Measurements from ENCODE around the gene MAD1L1. TPM values are rescaled to one million over a fixed set of nuclear protein-coding genes. Genes with fewer than 3 reads are reported as not detected.

The MAD1L1 gene
- total RNA-seq, 1 donor from 2014 or later, result 57.6 TPM

DNA sequence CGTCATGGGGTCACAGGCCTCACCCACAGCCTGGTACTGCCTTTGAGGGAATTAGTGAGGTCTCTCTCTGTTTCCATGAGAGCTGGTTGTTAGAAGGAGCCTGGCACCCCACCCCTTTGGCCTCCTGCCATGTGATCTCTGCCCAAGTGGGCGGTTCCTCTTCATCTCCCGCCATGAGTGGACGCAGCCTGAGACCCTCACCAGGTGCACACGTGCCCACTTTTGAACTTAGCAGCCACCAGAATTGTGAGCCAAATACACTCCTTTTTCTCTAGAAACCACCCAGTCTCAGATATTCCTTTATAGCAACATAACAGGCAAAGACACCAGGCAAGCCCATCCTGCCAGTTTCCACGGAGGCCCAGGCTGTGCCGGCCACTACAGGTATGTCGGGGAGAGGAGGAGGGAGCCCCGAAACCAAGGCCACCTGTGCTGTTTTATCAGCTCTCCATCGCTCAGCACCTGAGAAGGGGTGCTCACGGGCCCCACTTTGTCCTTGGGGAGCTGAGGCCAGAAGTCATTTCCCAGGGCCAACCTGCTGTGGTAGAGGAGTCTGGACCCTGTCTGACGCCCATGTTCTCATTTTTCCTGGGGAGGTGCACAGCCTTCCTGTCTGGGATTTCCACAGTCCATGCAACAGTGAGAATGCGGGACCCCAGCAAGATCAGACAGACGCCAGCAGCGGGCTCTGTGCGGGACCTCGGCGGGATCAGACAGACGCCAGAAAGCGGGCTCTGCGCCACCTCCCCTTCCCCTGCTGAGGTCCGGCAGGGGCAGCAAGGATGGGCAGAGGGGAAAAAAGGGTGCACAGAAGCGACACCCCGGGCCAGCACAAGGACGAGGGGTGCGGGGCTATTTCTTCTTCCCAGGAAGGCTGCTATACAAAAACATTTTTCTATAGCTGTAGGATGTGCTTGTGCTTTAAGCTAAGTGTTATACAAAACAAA lies 342.2 kb downstream of the MAD1L1 start:
- TF ChIP-seq, protein P1, sequence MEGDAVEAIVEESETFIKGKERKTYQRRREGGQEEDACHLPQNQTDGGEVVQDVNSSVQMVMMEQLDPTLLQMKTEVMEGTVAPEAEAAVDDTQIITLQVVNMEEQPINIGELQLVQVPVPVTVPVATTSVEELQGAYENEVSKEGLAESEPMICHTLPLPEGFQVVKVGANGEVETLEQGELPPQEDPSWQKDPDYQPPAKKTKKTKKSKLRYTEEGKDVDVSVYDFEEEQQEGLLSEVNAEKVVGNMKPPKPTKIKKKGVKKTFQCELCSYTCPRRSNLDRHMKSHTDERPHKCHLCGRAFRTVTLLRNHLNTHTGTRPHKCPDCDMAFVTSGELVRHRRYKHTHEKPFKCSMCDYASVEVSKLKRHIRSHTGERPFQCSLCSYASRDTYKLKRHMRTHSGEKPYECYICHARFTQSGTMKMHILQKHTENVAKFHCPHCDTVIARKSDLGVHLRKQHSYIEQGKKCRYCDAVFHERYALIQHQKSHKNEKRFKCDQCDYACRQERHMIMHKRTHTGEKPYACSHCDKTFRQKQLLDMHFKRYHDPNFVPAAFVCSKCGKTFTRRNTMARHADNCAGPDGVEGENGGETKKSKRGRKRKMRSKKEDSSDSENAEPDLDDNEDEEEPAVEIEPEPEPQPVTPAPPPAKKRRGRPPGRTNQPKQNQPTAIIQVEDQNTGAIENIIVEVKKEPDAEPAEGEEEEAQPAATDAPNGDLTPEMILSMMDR (IDR thresholded peaks at IDR 0.05; ENCODE audit: partially characterized antibody, unreplicated experiment), result no peak
- H3K9me3 Mint-ChIP-seq (ENCODE audit: unreplicated experiment), result peaks cover 5% of the 10 kb centered on the region
- peaks cover 8% of the 10 kb centered on the region for H3K27me3 Mint-ChIP-seq (ENCODE audit: unreplicated experiment)
- H3K36me3 Mint-ChIP-seq (ENCODE audit: unreplicated experiment), result no peaks in the 10 kb centered on the region
- no peak overlapping the region for H3K4me3 Mint-ChIP-seq (ENCODE audit: unreplicated experiment)
- peaks cover 4% of the 10 kb centered on the region for H3K4me1 Mint-ChIP-seq (ENCODE audit: low read depth, unreplicated experiment)
- no peak for DNase-seq
- H3K27ac Mint-ChIP-seq (ENCODE audit: unreplicated experiment), result no peak overlapping the region

DNA sequence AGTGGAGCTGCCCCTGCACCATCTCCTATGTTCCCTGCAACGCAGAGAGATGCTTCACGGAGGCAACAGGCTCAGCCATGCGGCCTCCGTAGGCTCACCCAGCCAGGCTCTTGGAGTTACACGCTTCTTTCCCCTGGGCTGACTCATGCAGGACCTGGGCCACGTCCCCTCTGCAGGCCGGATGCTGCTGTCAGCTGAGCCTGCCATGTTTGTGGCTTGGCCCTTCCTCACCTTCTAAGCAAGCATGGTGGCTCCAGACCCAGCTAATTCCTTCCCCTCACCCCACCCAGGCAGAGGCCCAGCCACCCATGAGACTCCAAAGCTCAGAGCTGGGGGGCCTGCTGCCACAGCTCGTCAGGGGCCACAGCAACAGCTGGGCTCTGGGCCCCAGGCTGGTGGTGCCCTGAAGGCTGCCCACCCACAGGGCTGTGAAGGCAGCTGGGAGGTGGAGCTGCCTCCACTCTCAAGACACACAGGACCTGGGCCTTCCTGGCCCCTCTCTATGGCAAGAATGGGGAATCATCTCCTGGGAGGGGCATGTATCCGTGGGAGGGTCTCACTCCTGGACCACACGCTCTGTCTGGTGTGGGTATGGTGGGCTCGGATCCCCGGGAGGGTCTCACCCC lies 343.1 kb downstream of the MAD1L1 start:
- DNase-seq, result peak; percentile 10
- no peak overlapping the region for H3K27ac Mint-ChIP-seq (ENCODE audit: unreplicated experiment)
- H3K4me3 Mint-ChIP-seq (ENCODE audit: unreplicated experiment), result no peak overlapping the region
- TF ChIP-seq, protein P1 (IDR thresholded peaks at IDR 0.05; ENCODE audit: partially characterized antibody, unreplicated experiment), result no peak
- peaks cover 5% of the 10 kb centered on the region for H3K9me3 Mint-ChIP-seq (ENCODE audit: unreplicated experiment)
- peaks cover 4% of the 10 kb centered on the region for H3K4me1 Mint-ChIP-seq (ENCODE audit: low read depth, unreplicated experiment)
- H3K27me3 Mint-ChIP-seq (ENCODE audit: unreplicated experiment), result peaks cover 11% of the 10 kb centered on the region
- H3K36me3 Mint-ChIP-seq (ENCODE audit: unreplicated experiment), result no peaks in the 10 kb centered on the region

DNA sequence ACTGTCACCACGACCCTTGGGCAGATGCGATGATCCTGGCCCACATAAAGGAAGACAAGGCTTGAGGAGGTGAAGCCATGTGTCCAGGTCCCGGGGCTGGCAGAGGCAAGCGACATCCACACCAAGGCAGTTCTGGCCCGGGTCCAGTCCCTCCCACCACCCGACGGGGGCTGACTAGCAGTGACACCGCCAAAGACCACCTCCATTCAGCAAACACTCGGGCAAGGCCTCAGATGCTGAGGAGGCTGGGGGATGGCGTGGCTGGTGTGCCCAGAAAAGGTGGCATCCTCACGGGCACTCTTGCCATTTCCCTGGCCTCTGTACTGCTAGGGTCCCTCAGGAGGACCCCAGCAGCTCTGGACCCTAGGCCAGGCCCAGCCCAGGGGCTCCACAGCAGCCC lies 343.7 kb downstream of the MAD1L1 start:
- Mint-ChIP-seq H3K36me3 (ENCODE audit: unreplicated experiment) (no peaks in the 10 kb centered on the region), H3K4me3 (ENCODE audit: unreplicated experiment) (no peak overlapping the region), H3K4me1 (ENCODE audit: low read depth, unreplicated experiment) (peaks cover 4% of the 10 kb centered on the region), H3K27me3 (ENCODE audit: unreplicated experiment) (peaks cover 11% of the 10 kb centered on the region), H3K9me3 (ENCODE audit: unreplicated experiment) (peaks cover 5% of the 10 kb centered on the region), H3K27ac (ENCODE audit: unreplicated experiment) (no peak overlapping the region)
- TF ChIP-seq, protein P1 (IDR thresholded peaks at IDR 0.05; ENCODE audit: partially characterized antibody, unreplicated experiment), result no peak
- DNase-seq, result no peak

DNA sequence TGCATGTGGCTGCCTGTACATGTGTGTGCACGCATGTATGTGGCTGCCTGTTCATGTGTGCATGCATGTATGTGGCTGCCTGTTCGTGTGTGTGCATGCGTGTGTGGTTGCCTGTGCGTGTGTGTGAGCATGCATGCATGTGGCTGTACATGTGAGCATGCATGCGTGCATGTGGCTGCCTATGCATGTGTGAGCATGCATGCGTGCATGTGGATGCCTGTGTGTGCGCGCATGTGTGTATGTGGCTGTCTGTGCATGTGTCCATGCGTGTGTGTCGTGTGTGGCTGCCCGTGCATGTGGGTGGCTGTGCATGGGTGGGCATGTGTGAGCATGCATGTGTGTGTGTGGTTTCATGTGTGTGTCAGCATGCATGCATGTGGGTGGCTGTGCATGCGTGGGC lies 344.3 kb downstream of the MAD1L1 start:
- Mint-ChIP-seq H3K9me3 (ENCODE audit: unreplicated experiment) (peaks cover 5% of the 10 kb centered on the region), H3K36me3 (ENCODE audit: unreplicated experiment) (no peaks in the 10 kb centered on the region), H3K27me3 (ENCODE audit: unreplicated experiment) (peaks cover 11% of the 10 kb centered on the region), H3K27ac (ENCODE audit: unreplicated experiment) (no peak overlapping the region), H3K4me3 (ENCODE audit: unreplicated experiment) (no peak overlapping the region), H3K4me1 (ENCODE audit: low read depth, unreplicated experiment) (no peaks in the 10 kb centered on the region)
- DNase-seq, result no peak
- TF ChIP-seq, protein P1 (IDR thresholded peaks at IDR 0.05; ENCODE audit: partially characterized antibody, unreplicated experiment), result no peak

DNA sequence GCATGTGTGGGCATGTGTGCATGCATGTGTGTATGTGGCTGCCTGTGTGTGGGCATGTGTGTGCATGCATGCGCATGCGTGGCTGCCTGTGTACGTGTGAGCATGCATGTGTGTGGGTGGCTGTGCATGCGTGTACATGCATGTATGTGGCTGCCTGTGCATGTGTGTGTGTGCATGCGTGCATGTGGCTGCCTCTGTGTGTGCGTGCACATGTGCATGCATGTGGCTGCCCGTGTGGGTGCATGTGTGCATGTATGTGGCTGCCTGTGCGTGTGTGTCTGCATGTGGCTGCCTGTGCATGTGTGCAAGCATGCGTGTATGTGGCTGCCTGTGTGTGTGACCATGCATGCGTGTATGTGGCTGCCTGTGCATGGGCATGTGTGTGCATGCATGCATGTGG lies 345.5 kb downstream of the MAD1L1 start:
- TF ChIP-seq, protein P1 (IDR thresholded peaks at IDR 0.05; ENCODE audit: partially characterized antibody, unreplicated experiment), result no peak
- H3K36me3 Mint-ChIP-seq (ENCODE audit: unreplicated experiment), result no peaks in the 10 kb centered on the region

More for the DNA sequence above, 345.5 kb downstream of the MAD1L1 start:
- no peak overlapping the region for H3K27ac Mint-ChIP-seq (ENCODE audit: unreplicated experiment)
- no peak for DNase-seq
- peaks cover 7% of the 10 kb centered on the region for H3K9me3 Mint-ChIP-seq (ENCODE audit: unreplicated experiment)
- H3K4me1 Mint-ChIP-seq (ENCODE audit: low read depth, unreplicated experiment), result no peaks in the 10 kb centered on the region
- H3K4me3 Mint-ChIP-seq (ENCODE audit: unreplicated experiment), result no peak overlapping the region
- peaks cover 11% of the 10 kb centered on the region for H3K27me3 Mint-ChIP-seq (ENCODE audit: unreplicated experiment)
